CD8-positive, alpha-beta memory T cell (primary cell): ENCODE results near the gene EEF1A2. TPM values are rescaled to one million over a fixed set of nuclear protein-coding genes. Genes with fewer than 3 reads are reported as not detected.

Source experiments
- CTCF ChIA-PET: fragments of 350-600 bp; sonication (Branson Sonifier 250); formaldehyde crosslinking; loops from one replicate; lab custom pipeline; 2021; ENCODE audit warnings: antibody characterized with exemption; lab: Charles Lee
- POLR2A ChIA-PET: fragments of 350-600 bp; sonication (Branson Sonifier 250); formaldehyde crosslinking; loops from one replicate; lab custom pipeline; 2021; ENCODE audit warnings: antibody characterized with exemption; lab: Charles Lee
- DNase-seq, 5 donors: peaks; one replicate each; pipeline versions ENCODE4 v3.0.0 to v3.0.0-alpha.2; 2020 to 2022; ENCODE audit warnings: mixed read lengths in 1 of 5
- H3K27ac ChIP-seq: one replicate; pipeline ENCODE4 v1.7.0; 2013; ENCODE audit warnings: low read depth, mild to moderate bottlenecking, low read length, moderate library complexity
- H3K27me3 ChIP-seq: 2 replicates; pipeline ENCODE4 v1.7.0; 2013; ENCODE audit warnings: low read length, mild to moderate bottlenecking; ENCODE audit not compliant: insufficient read depth, poor library complexity, severe bottlenecking
- H3K36me3 ChIP-seq: 2 replicates; pipeline ENCODE4 v1.7.0; 2013; ENCODE audit warnings: mild to moderate bottlenecking, low read length, moderate library complexity; ENCODE audit not compliant: insufficient read depth
- H3K4me1 ChIP-seq: 2 replicates; pipeline ENCODE4 v1.7.0; 2013; ENCODE audit warnings: mild to moderate bottlenecking, low read length, moderate library complexity; ENCODE audit not compliant: insufficient read depth
- H3K4me3 ChIP-seq: 2 replicates; pipeline ENCODE4 v1.7.0; 2013; ENCODE audit warnings: mild to moderate bottlenecking, low read length
- H3K9me3 ChIP-seq: 2 replicates; pipeline ENCODE4 v1.7.0; 2013; ENCODE audit warnings: mild to moderate bottlenecking, low read length
- H3K27ac Mint-ChIP-seq, 8 donors: one replicate each; pipeline ENCODE4 v1.8.0; 2020 to 2021; ENCODE audit warnings: mixed read lengths in 8 of 8, mild to moderate bottlenecking in 6 of 8, inconsistent platforms in 3 of 8, moderate library complexity in 3 of 8
- H3K27me3 Mint-ChIP-seq, 2 donors: one replicate each; pipeline ENCODE4 v1.8.0; 2020 to 2021; ENCODE audit warnings: mixed read lengths in 2 of 2, mild to moderate bottlenecking in 1 of 2, moderate library complexity in 1 of 2
- H3K36me3 Mint-ChIP-seq, 3 donors: one replicate each; pipeline ENCODE4 v1.8.0; 2020 to 2021; ENCODE audit warnings: mixed read lengths in 3 of 3, inconsistent platforms in 1 of 3, mild to moderate bottlenecking in 1 of 3
- H3K4me1 Mint-ChIP-seq, 3 donors: one replicate each; pipeline ENCODE4 v1.8.0; 2020 to 2021; ENCODE audit warnings: mixed read lengths in 3 of 3, inconsistent platforms in 1 of 3, mild to moderate bottlenecking in 1 of 3
- H3K4me3 Mint-ChIP-seq, 7 donors: one replicate each; pipeline ENCODE4 v1.8.0; 2020 to 2021; ENCODE audit warnings: mixed read lengths in 7 of 7, mild to moderate bottlenecking in 6 of 7, moderate library complexity in 4 of 7, inconsistent platforms in 2 of 7
- H3K9me3 Mint-ChIP-seq, 5 donors: one replicate each; pipeline ENCODE4 v1.8.0; 2020 to 2022; ENCODE audit warnings: mixed read lengths in 5 of 5, mild to moderate bottlenecking in 3 of 5, moderate library complexity in 2 of 5, inconsistent platforms in 1 of 5
- polyA plus RNA-seq: library from polyadenylated mRNA; unstranded; fragments of 300-500 nt; fragmentation: Illumina TruSeq; gene quantifications from one replicate; pipeline ENCODE4 v1.2.3, GENCODE V29; 2021
- total RNA-seq, 2 experiments: library from RNA; stranded (reverse); gene quantifications; one replicate each; pipeline ENCODE4 v1.2.3, GENCODE V29; 2021

Gene EEF1A2
- total and polyA plus RNA-seq, 3 experiments from 2014 or later = 0.17 to 0.20 TPM; not detected in 1

DNA sequence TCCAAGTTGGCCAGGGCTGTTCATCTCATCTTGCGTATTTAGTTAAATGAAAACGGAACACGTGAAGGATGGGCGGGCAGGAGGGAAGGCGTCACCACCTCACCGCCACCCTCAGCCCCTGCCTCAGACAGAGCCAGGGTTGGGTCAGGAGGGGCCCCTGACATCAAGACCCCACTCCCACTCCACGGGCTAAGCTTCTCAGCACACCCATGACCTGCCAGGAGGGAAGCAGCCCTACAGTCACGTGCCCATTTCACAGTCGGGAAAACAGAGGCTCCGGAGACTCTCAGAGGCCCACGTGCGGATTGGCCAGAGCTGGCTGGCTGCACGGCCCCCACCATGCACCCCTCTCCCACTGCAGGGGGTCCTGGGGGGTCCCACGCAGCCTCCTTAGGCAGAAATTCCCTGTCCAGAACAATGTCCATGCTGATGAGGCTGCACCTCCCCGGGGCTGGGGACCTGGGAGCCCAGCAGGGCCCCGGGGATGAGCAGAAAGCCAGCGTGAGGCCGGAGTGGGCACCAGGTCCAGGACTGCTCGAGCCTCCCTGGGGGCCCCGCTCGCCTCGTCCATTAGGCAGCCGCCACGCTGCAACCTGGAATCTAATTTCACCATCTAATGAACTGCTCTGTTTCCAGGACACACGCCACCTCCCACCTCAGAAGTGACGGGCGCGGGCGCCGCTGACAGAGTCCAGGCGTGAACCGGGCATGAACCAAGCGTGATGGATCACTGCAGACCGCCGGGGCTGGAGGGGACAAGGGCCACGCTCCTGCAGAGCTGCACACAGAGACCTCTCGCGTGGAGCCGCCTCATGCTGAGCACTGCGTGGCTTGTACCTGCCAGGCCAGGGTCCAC, 42.2 kb downstream of the EEF1A2 start:
- H3K9me3 Mint-ChIP-seq = no peaks in the 10 kb centered on the region
- CTCF ChIA-PET = no interaction called here

GRCh38 chr20:63455568-63455859, 43.4 kb downstream of the EEF1A2 start:
- no peaks in the 10 kb centered on the region for H3K36me3 Mint-ChIP-seq
- H3K9me3 ChIP-seq = no peaks in the 10 kb centered on the region
- POLR2A ChIA-PET = no interaction called here
- H3K27me3 ChIP-seq = no peaks in the 10 kb centered on the region
- H3K27me3 Mint-ChIP-seq = peaks cover 15 to 16% of the 10 kb centered on the region in 2 donors
- no peak overlapping the region for H3K4me3 Mint-ChIP-seq
- H3K27ac Mint-ChIP-seq = no peak overlapping the region
- no peak for DNase-seq
- H3K27ac ChIP-seq = no peak overlapping the region
- H3K9me3 Mint-ChIP-seq = no peaks in the 10 kb centered on the region
- CTCF ChIA-PET = no interaction called here
- H3K4me1 Mint-ChIP-seq = peaks cover 0 to 7% (median 0%) of the 10 kb centered on the region in 3 donors
- no peaks in the 10 kb centered on the region for H3K4me1 ChIP-seq
- H3K36me3 ChIP-seq = no peaks in the 10 kb centered on the region
- no peak overlapping the region for H3K4me3 ChIP-seq

More for the DNA sequence above, 42.2 kb downstream of the EEF1A2 start:
- H3K27ac Mint-ChIP-seq = no peak overlapping the region
- POLR2A ChIA-PET = no interaction called here
- peaks cover 0 to 7% (median 0%) of the 10 kb centered on the region in 3 donors for H3K4me1 Mint-ChIP-seq
- no peak overlapping the region for H3K4me3 ChIP-seq
- DNase-seq = no peak
- H3K27ac ChIP-seq = no peak overlapping the region
- H3K36me3 Mint-ChIP-seq = no peaks in the 10 kb centered on the region
- peaks cover 20 to 23% of the 10 kb centered on the region in 2 donors for H3K27me3 Mint-ChIP-seq
- H3K9me3 ChIP-seq = no peaks in the 10 kb centered on the region
- no peak overlapping the region for H3K4me3 Mint-ChIP-seq
- H3K36me3 ChIP-seq = no peaks in the 10 kb centered on the region
- no peaks in the 10 kb centered on the region for H3K27me3 ChIP-seq
- no peaks in the 10 kb centered on the region for H3K4me1 ChIP-seq

- ChIA-PET CTCF (no interaction called here), POLR2A (no interaction called here)
- H3K4me3 ChIP-seq = no peak overlapping the region
- peaks cover 14 to 16% of the 10 kb centered on the region in 2 donors for H3K27me3 Mint-ChIP-seq
- no peak overlapping the region for H3K27ac Mint-ChIP-seq
- no peak overlapping the region for H3K27ac ChIP-seq
- no peak overlapping the region for H3K4me3 Mint-ChIP-seq
- H3K36me3 ChIP-seq = no peaks in the 10 kb centered on the region
- H3K9me3 Mint-ChIP-seq = no peaks in the 10 kb centered on the region
- no peaks in the 10 kb centered on the region for H3K9me3 ChIP-seq
- no peak for DNase-seq
- no peaks in the 10 kb centered on the region for H3K4me1 ChIP-seq
- H3K36me3 Mint-ChIP-seq = no peaks in the 10 kb centered on the region
- H3K27me3 ChIP-seq = no peaks in the 10 kb centered on the region
- peaks cover 0 to 7% (median 0%) of the 10 kb centered on the region in 3 donors for H3K4me1 Mint-ChIP-seq
Measured at GRCh38 chr20:63454731-63455567, 43.9 kb downstream of the EEF1A2 start.

GRCh38 chr20:63452821-63453523, 45.9 kb downstream of the EEF1A2 start:
- POLR2A ChIA-PET = no interaction called here
- no peaks in the 10 kb centered on the region for H3K27me3 ChIP-seq
- peaks cover 0 to 7% (median 0%) of the 10 kb centered on the region in 3 donors for H3K4me1 Mint-ChIP-seq
- H3K36me3 ChIP-seq = no peaks in the 10 kb centered on the region
- no peak for DNase-seq
- H3K9me3 Mint-ChIP-seq = no peaks in the 10 kb centered on the region
- no peaks in the 10 kb centered on the region for H3K36me3 Mint-ChIP-seq
- no peak overlapping the region for H3K4me3 Mint-ChIP-seq
- no peaks in the 10 kb centered on the region for H3K4me1 ChIP-seq
- no peak overlapping the region for H3K27ac Mint-ChIP-seq
- no peaks in the 10 kb centered on the region for H3K9me3 ChIP-seq
- peaks cover 15 to 17% of the 10 kb centered on the region in 2 donors for H3K27me3 Mint-ChIP-seq
- no peak overlapping the region for H3K27ac ChIP-seq
- no peak overlapping the region for H3K4me3 ChIP-seq
- CTCF ChIA-PET = no interaction called here

DNA sequence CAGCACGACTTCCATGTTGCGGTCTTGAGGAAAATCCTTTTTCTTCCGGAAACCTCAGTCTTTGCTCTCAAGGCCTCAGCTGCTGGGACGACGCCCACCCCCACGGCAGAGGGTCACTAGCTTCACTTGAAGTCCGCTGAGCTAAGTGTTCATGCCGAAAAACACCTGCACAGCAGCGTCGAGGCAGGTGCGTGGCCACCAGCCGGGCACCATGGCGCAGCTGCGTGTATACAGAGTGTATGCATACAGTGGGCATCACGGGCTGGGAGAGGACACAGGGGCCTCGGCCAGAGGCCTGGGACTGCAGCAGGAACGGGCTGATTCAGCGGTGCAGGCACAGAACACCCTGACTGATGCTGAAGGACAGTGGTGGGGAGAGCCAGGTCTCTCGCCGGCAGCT, 46.5 kb downstream of the EEF1A2 start:
- ChIA-PET CTCF (no interaction called here), POLR2A (no interaction called here)
- DNase-seq = no peak
- Histone ChIP-seq H3K36me3 (no peaks in the 10 kb centered on the region), H3K27me3 (no peaks in the 10 kb centered on the region), H3K4me3 (no peak overlapping the region), H3K27ac (no peak overlapping the region), H3K9me3 (no peaks in the 10 kb centered on the region), H3K4me1 (no peaks in the 10 kb centered on the region)
- H3K9me3 Mint-ChIP-seq = no peaks in the 10 kb centered on the region
- H3K27ac Mint-ChIP-seq = no peak overlapping the region
- peaks cover 19 to 21% of the 10 kb centered on the region in 2 donors for H3K27me3 Mint-ChIP-seq
- H3K36me3 Mint-ChIP-seq = no peaks in the 10 kb centered on the region
- H3K4me3 Mint-ChIP-seq = no peak overlapping the region
- H3K4me1 Mint-ChIP-seq = peaks cover 0 to 7% (median 0%) of the 10 kb centered on the region in 3 donors

DNA sequence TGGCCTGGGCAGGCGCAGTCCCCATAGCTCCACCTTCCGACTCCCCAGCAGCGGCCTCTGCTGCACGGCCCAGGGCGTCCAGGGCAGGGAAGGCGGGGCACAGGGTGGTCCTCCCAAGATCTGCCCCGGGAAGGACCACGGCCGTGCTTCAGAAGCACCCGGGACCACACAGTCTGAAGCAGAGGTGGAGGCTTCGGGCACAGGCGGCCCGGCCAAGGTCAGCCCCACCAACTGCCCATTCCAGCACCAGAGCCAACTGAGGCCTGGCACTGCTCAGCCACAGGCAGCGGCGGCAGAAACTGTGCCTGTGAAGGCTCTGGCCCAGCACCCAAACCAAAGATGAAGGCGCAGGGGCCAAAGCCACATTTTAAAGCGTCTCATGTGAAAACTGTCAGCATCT, 47.1 kb downstream of the EEF1A2 start:
- Mint-ChIP-seq H3K27ac (no peak overlapping the region), H3K9me3 (no peaks in the 10 kb centered on the region), H3K36me3 (no peaks in the 10 kb centered on the region), H3K4me1 (peaks cover 0 to 7% (median 0%) of the 10 kb centered on the region in 3 donors), H3K4me3 (no peak overlapping the region), H3K27me3 (peaks cover 23 to 25% of the 10 kb centered on the region in 2 donors)
- Histone ChIP-seq H3K27me3 (no peaks in the 10 kb centered on the region), H3K4me1 (no peaks in the 10 kb centered on the region), H3K36me3 (no peaks in the 10 kb centered on the region), H3K27ac (no peak overlapping the region), H3K4me3 (no peak overlapping the region), H3K9me3 (no peaks in the 10 kb centered on the region)
- CTCF ChIA-PET = no interaction called here
- no peak for DNase-seq
- POLR2A ChIA-PET = no interaction called here

DNA sequence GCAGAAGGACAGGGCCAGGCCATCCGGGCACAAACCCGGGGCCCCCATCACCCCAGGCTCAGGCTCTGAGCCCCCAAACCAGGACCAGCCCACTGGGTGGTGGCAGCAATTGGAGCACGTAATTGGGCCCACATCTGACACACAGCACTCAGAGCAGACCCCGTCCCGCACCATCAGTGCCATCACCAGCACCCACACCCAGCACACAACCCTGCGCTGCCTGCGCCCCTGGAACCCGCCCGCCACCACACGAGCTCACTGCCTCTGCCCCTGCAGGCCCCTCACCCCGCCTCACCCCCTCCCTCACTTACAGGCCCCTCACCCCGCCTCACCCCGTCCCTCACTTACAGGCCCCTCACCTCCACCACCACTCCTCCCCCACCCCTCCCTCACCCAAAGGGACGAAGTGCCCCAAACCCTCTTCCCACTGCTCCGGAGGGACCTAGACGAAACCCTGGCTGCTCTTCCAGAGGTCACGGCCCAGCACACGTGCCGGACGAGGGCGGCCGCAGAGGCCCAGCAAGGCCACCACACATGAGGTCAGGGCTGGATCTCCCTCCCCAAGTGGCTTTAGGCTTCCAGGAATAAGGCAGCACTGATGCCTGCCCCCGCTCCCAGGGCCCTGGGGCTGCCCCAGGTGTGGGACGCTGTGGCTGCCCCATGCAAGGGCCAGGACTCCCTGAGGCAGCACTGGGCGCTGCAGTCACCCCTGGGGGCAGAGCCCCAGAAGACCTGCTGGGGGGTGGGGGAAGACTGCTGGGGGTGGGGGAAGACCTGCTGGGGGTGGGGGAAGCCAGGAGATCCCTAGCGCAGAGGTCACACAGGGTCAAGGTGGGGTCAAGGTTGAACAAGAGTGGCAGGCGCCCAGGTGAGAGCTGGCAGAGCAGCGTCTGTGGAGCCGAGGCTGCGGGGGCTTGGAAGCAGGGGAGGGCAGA, 48.8 kb downstream of the EEF1A2 start:
- Histone ChIP-seq H3K36me3 (no peaks in the 10 kb centered on the region), H3K27me3 (no peaks in the 10 kb centered on the region), H3K27ac (no peak overlapping the region), H3K9me3 (no peaks in the 10 kb centered on the region), H3K4me1 (no peaks in the 10 kb centered on the region), H3K4me3 (no peak overlapping the region)
- Mint-ChIP-seq H3K4me1 (peaks cover 0 to 7% (median 0%) of the 10 kb centered on the region in 3 donors), H3K4me3 (no peak overlapping the region), H3K36me3 (no peaks in the 10 kb centered on the region), H3K9me3 (no peaks in the 10 kb centered on the region), H3K27me3 (peaks cover 19% of the 10 kb centered on the region in 2 donors), H3K27ac (no peak overlapping the region)
- ChIA-PET CTCF (no interaction called here), POLR2A (no interaction called here)
- DNase-seq = no peak
